HG03571 (cell line): ENCODE measurements around the gene KCNK13.

Source experiments
- ATAC-seq: cut with Tn5 transposase; IDR thresholded peaks from one replicate; pipeline ENCODE4 v1.9.1; 2021; ENCODE audit not compliant: unreplicated experiment

The KCNK13 gene

GRCh38 chr14:90126260-90126659, 64.5 kb downstream of the KCNK13 start:
- ATAC-seq = no peak

- ATAC-seq = no peak
Observed at GRCh38 chr14:90132821-90133570, 71.2 kb downstream of the KCNK13 start.

GRCh38 chr14:90136904-90137303, 75.1 kb downstream of the KCNK13 start:
- no peak for ATAC-seq

GRCh38 chr14:90137807-90138206, 76.0 kb downstream of the KCNK13 start:
- no peak for ATAC-seq

- no peak for ATAC-seq
Observed at GRCh38 chr14:90139199-90139598, 77.4 kb downstream of the KCNK13 start.

- ATAC-seq = no peak
Observed at GRCh38 chr14:90140298-90140955, 78.6 kb downstream of the KCNK13 start.

- no peak for ATAC-seq
Observed at GRCh38 chr14:90140956-90141316, 79.1 kb downstream of the KCNK13 start.

GRCh38 chr14:90153429-90153828, 91.6 kb downstream of the KCNK13 start:
- no peak for ATAC-seq

- no peak for ATAC-seq
Observed at GRCh38 chr14:90154110-90154509, 92.3 kb downstream of the KCNK13 start.

- ATAC-seq = no peak
Observed at GRCh38 chr14:90159146-90159545, 97.4 kb downstream of the KCNK13 start.

- no peak for ATAC-seq
Observed at GRCh38 chr14:90159688-90160087, 97.9 kb downstream of the KCNK13 start.

GRCh38 chr14:90161129-90161528, 99.3 kb downstream of the KCNK13 start:
- ATAC-seq = no peak

- ATAC-seq = no peak
Observed at GRCh38 chr14:90168425-90169105, 106.8 kb downstream of the KCNK13 start.

- no peak for ATAC-seq
Observed at GRCh38 chr14:90175631-90176030, 113.8 kb downstream of the KCNK13 start.

GRCh38 chr14:90177539-90178189, 115.9 kb downstream of the KCNK13 start:
- no peak for ATAC-seq

GRCh38 chr14:90179357-90179756, 117.6 kb downstream of the KCNK13 start:
- ATAC-seq = no peak

- ATAC-seq = no peak
Observed at GRCh38 chr14:90179809-90180779, 118.3 kb downstream of the KCNK13 start.

GRCh38 chr14:90184094-90184493, 122.3 kb downstream of the KCNK13 start:
- ATAC-seq = no peak

- ATAC-seq = no peak
Observed at GRCh38 chr14:90184571-90185266, 122.9 kb downstream of the KCNK13 start.

GRCh38 chr14:90188588-90188987, 126.8 kb downstream of the KCNK13 start:
- no peak for ATAC-seq
